NB4 (cell line): ENCODE data around the gene GALM.

Experiments
- DNase-seq: peaks from one replicate; pipeline ENCODE4 v3.0.0; 2010; ENCODE audit warnings: low read depth
- H3K4me3 ChIP-seq: one replicate; pipeline ENCODE4 v1.5.1; 2011; ENCODE audit warnings: mild to moderate bottlenecking, low read depth, low read length, moderate library complexity
- CTCF ChIP-seq: IDR thresholded peaks from one replicate; pipeline ENCODE4 v1.5.1; 2012; ENCODE audit warnings: low read depth, low read length
- MYC ChIP-seq: IDR thresholded peaks from 2 replicates; pipeline ENCODE4 v1.6.1; 2011; ENCODE audit warnings: low read depth, low read length
- POLR2A ChIP-seq: IDR thresholded peaks from 2 replicates; pipeline ENCODE4 v1.6.1; 2011; ENCODE audit warnings: mild to moderate bottlenecking; ENCODE audit not compliant: insufficient read length; ENCODE audit errors: extremely low read depth
- TF ChIP-seq, protein P1 (sequence below): IDR thresholded peaks from 2 replicates; pipeline ENCODE4 v1.6.1; 2011; ENCODE audit warnings: low read depth, low read length

Gene GALM

GRCh38 chr2:38727661-38728060 is 61.7 kb downstream of the GALM start:
- no peak overlapping the region for H3K4me3 ChIP-seq
- TF ChIP-seq POLR2A (no peak), CTCF (no peak), MYC (no peak)
- TF ChIP-seq, protein P1, sequence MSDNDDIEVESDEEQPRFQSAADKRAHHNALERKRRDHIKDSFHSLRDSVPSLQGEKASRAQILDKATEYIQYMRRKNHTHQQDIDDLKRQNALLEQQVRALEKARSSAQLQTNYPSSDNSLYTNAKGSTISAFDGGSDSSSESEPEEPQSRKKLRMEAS: no peak
- no peak for DNase-seq

- H3K4me3 ChIP-seq: no peak overlapping the region
- no peak for DNase-seq
- no peak for TF ChIP-seq CTCF
- TF ChIP-seq POLR2A: no peak
- no peak for TF ChIP-seq MYC
- TF ChIP-seq, protein P1: no peak
Measured at GRCh38 chr2:38728694-38729093, 62.8 kb downstream of the GALM start.

GRCh38 chr2:38731090-38731489 is 65.2 kb downstream of the GALM start:
- no peak for DNase-seq
- no peak overlapping the region for H3K4me3 ChIP-seq
- TF ChIP-seq CTCF (no peak), MYC (no peak), POLR2A (no peak)
- TF ChIP-seq, protein P1: no peak

DNA sequence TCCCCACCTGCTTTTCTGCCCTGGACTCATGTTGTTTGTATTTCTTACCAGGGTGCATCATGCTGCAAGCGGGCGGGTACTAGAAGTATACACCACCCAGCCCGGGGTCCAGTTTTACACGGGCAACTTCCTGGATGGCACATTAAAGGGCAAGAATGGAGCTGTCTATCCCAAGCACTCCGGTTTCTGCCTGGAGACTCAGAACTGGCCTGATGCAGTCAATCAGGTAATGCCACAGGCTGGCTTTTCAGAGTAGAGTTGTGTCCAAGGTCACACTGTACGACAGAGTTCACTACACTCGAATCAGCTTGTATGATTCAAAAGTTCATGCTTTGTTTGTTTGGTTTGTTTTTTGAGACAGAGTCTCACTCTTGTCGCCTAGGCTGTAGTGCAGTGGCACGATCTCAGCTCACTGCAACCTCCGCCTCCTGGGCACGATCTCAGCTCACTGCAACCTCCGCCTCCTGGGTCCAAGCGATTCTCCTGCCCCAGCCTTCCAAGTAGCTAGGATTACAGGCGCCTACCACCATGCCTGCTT is 65.8 kb downstream of the GALM start:
- no peak overlapping the region for H3K4me3 ChIP-seq
- DNase-seq: no peak
- TF ChIP-seq POLR2A: no peak
- no peak for TF ChIP-seq MYC
- TF ChIP-seq, protein P1: no peak
- no peak for TF ChIP-seq CTCF

DNA sequence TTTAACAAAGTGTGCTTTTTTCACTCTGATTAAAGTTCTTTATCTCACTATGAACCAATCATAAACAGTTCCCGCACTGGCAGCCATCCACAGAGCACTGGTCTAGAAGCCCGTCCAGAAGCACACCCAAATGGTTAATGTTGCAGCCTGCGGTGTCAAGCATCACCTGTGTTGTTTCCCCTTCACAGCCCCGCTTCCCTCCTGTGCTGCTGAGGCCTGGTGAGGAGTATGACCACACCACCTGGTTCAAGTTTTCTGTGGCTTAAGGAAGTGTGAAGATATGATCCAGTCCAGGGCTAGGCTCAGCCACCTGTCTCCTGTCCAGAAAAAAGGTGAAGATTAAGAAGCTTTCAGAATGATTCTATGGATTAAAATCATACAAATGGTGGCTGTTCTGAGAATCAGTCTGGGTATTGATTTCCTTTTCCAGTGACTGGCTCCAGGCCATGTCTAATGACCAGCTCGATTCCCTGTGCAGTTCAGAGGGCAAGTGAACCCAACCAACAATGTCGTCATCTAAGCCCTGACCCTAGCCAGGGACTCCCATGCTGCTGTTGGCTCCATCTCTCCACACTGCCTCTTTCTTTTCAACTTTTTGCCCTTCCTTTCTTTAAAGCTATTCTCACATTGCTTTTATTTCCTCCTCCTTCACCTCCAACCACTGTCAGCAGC is 67.5 kb downstream of the GALM start:
- DNase-seq: no peak
- no peak overlapping the region for H3K4me3 ChIP-seq
- TF ChIP-seq, protein P1: no peak
- no peak for TF ChIP-seq POLR2A
- TF ChIP-seq MYC: no peak

DNA sequence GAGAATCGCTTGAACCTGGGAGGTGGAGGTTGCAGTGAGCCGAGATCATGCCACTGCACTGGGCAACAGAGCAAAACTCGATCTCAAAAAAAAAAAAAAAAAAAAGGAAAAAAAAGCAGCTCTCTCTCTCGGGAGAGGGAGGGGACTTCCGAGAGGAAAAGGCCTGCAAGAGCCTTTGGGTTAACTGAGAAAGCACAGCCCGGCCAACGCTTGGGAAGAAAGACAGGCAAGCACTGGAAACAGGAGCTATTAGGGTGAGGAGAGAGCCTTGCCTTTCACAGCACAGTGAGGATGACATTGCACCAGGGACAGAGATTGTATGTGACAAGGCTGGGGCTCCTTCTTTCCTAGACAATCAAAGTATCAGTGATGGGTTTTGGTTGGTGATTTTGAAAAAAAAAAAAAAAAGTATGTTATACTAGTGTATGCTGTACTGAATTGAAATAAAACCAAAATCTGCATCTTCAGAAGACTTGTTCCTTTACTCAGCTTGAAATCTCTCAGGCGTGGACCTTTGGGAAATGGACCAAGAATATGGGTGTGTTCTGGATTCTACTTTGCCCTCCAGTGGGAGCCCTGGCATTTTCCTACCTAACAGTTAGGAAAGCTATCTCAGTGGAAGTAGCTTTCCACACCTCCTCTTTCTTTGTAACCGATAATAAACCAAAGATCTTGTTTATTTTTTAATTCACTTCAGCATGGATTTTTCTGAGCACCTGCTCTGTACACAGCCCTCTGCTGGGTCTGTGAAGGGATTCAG is 68.6 kb downstream of the GALM start:
- TF ChIP-seq POLR2A: no peak
- TF ChIP-seq MYC: no peak
- no peak overlapping the region for H3K4me3 ChIP-seq
- no peak for DNase-seq
